Upper lobe of left lung (tissue), 4 donors: ENCODE data around the gene IRS1.

Experiments used
- CTCF ChIP-seq, 6 experiments: fragments of 450-650 bp in 4 of 6; fragments of 200-600 bp in 2 of 6; sonication (generic) in 2 of 6; IDR thresholded peaks; one replicate each; pipeline ENCODE4 v1.5.1; 2016 to 2019; ENCODE audit warnings: antibody characterized with exemption in 6 of 6
- POLR2A ChIP-seq, 4 donors: fragments of 450-650 bp; IDR thresholded peaks; one replicate each; pipeline ENCODE4 v1.5.1; 2016 to 2017; ENCODE audit warnings: antibody characterized with exemption in 4 of 4, mild to moderate bottlenecking in 2 of 4

- TF ChIP-seq CTCF (IDR thresholded peaks at IDR 0.05) (no peak), POLR2A (IDR thresholded peaks at IDR 0.05) (no peak)
Observed at GRCh38 chr2:226732478-226733188, 67.0 kb downstream of the IRS1 start.
